AG08396 (cell line): ENCODE results near the gene PSMA5.
A peak's percentile ranks its signal among the peaks of the same experiment; 100 is the strongest.
"Not testable (repeated sequence)": the region's sequence is repeated elsewhere in the genome, so short reads cannot be mapped to it uniquely, and the experiment has no call there.

ENCODE experiments used
- DNase-seq: peaks from one replicate; pipeline ENCODE4 v3.0.0; 2012; ENCODE audit warnings: low spot score, mixed read lengths

PSMA5 gene

DNA sequence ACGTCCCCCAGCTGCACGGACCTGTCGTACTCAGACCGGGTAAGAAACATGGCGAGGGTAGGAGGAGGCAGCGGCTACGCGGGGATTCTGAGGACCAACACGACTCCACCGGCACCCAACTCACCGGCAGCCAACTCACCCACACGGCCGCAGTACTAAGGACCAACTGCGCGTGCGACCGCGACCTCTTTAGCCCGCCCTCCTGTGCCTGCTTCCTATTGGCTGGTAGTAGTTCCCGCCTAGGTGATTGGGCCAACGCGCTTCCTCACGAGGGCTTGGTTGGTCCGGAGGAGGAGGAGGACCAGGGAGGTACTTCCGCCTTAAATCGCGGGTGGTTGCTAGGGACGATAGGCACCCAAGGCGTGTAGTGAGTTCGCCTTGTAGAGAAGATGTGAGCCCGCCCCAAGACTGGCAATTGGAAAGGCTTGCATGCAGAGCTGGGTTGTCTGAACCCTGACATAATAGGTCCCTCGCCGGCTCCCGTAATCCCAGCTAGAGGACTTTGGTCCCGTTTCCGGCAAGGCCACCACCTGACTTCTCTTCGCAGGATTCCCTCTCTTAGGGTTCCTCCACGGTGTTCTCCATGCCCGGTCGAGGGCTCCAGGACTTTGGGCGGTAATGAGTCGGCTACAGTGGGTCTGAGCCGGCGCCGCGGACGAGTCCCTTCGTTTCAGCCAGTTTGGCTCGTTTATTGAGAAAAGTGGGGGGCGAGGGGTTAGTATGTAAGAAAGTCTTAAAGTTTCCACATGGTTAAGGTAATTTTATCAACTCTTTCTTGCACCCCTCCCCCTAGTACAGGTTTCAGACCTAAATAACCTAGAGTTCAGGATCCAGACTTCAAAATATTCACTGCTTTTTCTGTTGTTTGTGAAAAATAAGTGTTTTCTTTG lies at the start of gene PSMA5:
Gene PSMA5 (minus strand): TSS at position 168 of the 890 bp plus-strand sequence. CDS start 118 bp downstream, at position 50.
- peak; percentile 93 for DNase-seq

DNA sequence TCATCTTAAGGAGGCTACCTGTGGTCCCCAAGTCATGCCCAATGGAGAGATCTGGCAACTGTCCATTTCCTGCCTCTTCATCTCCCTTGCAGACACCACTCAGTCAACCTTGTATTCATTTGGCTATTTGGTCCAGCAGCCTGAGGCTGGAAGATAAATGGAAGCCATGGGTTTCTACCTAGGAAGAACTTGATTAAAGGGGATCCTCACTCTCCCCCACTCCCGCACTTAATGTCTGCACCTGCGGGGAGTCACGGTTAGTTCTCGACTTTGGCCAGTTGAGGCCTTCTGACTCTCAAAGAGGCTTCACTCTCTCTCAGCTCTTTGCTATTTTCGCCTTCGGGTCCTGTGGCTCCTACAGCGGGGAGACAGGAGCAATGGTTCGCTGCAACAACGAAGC lies 49.0 kb upstream of the PSMA5 start:
- DNase-seq = no peak

DNA sequence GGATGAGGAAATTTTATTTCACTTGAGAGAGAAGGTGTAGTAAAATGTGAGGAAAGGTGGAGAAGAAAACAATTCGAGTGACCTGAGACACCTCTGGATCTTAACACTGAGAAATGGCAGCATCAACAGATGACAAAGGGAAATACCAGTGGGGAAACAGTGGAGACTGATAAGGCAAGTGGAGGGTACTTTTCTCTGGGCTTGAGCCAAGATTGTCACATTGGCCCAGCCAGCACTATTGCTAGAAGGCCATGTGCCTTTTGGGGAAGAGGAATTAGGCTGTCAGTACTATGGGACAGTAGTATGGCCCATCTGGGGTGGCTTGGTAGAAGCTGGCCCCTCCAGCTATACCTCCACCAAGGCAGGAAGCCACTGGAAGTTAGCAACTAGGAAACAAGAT lies 48.4 kb upstream of the PSMA5 start:
- DNase-seq = no peak

DNA sequence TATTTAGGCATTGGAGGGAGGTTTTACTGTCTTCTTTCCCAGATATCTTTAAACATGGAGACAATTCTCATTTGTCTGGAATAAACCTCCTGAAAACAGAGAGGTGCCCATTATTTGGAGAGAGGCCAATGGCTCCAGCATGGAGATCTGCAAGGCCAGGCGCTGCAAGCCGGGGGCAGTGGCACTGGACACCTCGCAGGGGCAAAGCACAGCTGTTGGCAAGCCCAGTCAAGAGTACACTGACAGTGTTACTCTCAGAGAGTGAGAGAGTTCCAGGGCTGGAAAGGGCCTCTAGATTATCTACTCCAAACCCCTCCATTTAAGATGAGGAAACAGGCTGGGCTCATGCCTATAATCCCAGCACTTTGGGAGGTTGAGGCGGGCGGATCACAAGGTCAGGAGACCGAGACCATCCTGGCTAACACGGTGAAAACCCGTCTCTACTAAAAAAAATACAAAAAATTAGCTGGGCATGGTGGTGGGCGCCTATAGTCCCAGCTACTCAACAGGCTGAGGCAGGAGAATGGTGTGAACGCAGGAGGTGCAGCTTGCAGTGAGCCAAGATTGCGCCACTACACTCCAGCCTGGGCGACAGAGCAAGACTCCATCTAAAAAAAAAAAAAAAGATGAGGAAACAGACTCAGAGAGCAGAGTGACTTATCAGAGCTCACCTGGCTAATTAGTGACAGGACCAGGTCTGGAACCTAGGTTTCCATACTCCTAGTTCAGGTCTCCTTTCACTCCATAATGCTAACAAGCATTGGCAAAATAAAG lies 47.2 kb upstream of the PSMA5 start:
- DNase-seq = not testable (repeated sequence)

DNA sequence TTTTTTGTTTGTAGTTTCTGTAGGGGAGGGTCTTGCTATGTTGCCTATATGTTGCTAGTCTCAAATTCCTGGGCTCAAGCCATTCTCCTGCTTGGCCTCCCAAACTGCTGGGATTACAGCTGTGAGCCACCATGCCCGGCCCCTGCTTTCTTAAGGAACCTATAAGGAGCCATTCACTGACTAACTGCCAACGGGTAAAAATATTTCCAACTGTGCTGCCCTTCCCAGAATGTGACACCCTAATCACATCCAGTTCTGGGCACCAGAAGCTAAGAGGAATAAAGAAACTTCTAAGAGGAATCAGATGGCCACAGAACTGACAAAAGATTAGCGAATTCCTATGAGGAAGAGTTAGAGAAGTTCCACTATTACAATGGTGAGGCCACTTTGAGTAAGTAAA lies 46.5 kb upstream of the PSMA5 start:
- DNase-seq = no peak

DNA sequence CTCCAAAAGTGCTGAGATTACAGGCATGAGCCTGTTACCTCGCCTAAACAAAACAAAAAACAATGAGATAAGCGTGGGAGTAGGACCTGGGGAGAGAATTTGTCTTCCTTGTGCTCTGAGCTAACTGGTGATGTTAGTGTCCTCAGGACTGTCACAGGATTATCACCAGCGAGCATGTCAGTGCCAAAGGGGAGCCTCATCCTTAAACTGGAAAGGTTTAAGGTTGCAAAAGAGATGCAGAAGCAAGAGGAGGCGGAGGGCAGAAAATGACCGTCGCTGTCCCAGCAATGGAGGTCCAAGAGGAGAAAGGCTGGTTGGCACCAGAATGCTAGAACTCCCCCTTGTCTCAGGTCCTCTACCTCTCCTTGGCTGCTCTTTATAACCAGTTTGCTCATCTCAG lies 44.0 kb upstream of the PSMA5 start:
- peak; percentile 1 for DNase-seq

DNA sequence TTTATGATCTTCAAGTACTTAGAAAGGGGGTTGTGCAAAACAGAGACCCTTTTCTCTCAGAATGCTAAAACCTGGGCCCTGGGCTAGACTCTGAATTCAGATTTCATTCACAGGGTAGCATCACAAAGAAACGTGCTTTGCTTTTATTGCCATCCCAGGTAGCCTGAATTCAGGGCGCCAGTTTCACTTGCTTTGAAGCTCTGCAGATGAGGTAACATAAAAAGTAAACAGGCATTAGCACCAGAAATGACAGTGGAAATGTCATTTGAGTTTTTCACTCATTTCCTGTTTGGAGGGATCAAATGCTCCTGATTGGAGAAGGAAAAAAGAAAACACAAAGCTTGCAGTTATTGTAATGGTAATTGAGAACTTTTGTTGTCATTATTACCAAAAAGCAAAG lies 42.7 kb upstream of the PSMA5 start:
- DNase-seq = no peak

DNA sequence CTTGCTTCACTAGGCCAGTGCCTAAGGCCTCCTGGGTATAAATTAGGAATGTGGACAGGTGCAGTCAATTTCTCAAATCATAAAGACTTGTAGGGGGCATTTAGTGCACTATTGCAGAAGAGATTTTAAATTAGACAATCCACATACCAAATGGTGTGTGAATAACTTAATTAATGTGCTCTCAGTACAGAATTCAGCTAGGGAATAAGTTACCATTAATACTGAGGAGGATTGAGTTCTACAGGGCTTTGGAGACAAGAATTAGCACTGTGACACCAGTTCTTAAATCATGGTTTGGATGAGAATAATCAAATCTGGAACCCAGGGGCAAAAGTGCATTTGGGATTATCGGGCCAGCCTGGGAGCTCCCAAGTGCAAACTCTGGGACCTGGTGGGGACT lies 41.8 kb upstream of the PSMA5 start:
- DNase-seq = no peak

DNA sequence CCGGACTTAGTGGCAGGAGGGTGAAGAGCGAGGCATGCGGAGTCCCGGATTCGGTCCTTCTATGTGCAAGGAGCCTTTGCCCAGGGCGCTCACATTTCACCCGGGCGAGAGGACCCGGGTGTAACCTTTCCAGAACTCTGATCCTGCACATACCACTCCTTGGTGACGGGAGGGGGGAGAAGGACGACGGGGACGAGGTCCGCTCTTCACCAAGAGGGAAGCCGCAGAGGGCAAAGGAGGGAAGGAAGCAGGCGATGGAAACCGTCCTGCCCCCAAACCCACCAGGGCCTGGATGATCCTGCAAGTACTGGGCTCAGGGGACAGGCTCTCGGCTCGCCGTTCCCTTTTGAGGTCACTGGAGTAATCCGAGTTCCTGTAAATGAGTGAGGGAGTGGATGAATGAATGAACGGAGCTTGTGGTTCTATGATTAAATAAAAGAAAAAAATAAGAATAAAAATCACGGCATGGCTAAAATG lies 41.1 kb upstream of the PSMA5 start:
- no peak for DNase-seq

DNA sequence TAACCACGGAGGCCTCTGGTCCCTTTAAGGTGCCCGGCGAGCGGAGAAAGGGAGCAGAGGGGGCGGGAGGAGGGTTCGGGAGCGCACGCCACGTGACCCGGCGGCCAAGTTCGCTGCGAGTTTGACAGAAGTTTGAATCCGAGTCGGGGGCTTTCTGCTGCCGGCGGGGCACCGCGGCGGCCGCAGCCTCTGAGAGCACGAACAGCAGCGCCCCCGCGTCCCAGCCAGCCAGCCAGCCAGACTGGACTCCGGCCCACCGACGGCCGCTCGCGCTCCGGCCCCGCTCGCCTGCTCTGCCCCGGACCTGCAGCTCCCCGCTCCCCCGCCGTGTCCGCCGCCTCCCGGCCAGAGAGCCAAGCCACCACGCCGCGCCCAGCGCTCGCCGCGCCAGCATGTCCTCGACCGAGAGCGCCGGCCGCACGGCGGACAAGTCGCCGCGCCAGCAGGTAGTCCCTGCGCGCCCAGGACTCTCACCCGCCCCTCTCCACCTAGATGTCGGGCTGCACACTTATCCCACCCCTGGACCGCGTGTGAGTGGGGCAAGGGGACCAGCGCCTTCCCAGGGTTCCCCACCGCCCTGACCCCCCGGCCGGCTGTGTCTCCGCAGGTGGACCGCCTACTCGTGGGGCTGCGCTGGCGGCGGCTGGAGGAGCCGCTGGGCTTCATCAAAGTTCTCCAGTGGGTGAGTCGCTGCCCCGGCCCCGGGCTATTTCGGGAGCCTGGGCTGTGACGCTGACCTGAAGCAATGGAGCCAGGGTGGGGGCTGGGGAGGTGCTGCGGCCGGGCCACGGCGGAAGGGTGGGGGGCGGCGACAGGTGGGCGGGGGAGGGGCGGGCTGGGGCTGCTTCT lies 40.4 kb upstream of the PSMA5 start, which contains the start of gene SYPL2:
Gene SYPL2 (plus strand): TSS at position 95 of the 849 bp plus-strand sequence. CDS start 298 bp downstream, at position 393.
- peak; percentile 70 for DNase-seq

DNA sequence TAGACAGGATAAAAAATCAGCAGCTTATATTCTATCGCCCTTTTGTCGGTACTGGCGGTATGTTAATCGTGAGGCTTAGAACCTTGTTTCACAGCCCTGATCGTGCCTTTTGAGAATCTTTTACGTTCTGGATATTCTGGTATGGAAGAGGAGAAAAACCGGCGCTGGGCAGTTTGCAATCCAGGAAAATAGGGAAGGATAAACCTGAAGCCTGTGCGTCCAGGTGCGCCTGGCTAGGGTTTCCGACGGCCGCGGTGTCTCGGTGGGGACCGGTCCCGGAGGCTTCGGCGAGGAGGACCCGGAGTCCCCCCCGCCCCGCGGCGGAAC lies 39.8 kb upstream of the PSMA5 start:
- DNase-seq = no peak

DNA sequence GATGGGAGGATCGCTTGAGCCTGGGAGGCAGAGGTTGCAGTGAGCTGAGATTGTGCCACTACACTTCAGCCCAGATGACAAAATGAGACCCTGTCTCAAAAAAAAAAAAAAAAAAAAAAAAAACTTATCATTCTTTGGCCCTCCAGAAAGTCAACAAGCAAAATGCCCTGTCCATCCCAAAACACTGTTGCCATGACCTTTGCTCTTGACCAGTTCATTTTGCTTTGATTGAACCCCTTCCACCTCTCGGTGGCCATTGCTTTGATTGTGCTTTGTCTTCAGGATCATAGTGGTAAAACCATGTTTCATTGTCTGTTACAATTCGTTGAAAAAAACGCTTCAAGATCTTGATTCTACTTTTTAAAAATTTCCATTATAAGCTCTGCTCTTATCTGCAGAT lies 31.6 kb upstream of the PSMA5 start:
- no peak for DNase-seq

DNA sequence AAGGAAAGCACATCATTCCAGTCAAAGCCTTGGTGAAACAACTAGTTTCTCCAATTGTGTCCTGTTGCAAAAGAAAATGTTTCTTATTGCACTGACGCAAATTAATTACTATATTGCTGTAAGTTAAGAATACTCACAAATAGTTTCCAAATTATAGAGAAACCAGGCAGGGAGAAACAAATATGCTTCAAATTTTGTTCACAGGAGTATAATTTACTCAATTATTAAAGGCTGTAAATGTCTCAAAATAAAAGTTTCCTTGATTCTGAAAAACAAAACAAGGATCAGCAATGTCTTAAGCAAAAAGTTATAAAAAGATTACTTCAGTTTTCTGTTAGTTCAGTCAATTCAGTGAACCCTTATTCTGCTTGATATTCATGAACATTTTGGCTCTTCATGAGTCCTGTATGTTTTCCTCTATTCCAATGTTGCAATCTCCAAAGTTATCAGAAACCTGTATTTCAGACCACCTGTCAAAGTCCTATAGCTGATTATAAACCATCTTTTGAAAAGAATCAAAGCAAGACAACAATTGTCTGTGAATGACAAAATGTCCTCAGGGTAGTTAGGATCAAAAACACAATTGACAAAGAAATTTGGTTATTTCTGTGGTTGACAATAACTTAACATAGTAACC lies 28.4 kb upstream of the PSMA5 start:
- no peak for DNase-seq

DNA sequence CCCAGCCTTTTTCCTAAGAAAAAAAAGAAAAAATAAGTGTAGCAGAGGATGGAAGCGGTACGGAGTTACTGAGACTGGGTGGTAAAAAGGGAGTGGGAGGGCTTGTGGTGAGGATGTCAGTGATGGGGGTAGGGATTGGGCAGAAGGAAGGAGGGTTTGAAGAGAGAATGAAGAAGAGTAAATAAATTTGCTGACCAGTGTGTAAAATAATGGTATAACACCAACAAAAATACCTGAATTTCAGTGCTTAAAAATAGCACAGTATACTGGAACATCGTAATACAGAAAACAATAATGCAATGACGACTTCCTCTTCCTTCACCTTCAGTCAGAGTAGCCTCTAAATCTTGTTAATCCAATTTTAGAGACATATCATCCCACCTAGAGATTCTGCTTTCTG lies 21.3 kb upstream of the PSMA5 start:
- no peak for DNase-seq

DNA sequence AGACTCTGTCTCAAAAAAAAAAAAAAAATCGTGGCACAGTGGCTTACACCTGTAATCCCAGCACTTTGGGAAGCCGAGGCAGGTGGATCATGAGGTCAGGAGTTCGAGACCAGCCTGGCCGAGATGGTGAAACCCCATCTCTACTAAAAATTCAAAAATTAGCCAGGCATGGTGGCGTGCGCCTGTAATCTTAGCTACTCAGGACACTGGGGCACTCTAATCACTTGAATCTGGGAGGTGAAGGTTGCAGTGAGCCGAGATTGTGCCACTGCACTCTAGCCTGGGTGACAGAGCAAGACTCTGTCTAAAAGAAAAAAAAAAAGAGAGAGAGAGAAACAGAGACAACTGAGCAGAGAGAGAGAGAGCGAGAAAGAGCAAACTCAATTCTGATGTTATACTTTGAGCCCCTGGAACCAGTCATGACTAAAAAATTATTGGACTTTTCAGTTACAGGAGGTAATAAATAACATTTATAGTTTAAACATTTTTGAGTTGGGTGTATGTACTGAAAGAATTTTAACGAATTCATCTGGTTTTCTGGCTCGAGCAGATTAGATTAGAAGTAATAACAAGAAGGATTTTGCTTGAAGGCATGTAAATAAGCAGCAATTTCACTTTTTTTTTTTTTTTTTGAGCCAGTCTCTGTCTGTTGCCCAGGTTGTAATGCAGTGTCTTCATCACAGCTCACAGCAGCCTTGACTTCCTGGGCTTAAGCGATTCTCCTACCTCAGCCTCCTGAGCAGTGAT lies 19.9 kb upstream of the PSMA5 start:
- not testable (repeated sequence) for DNase-seq

DNA sequence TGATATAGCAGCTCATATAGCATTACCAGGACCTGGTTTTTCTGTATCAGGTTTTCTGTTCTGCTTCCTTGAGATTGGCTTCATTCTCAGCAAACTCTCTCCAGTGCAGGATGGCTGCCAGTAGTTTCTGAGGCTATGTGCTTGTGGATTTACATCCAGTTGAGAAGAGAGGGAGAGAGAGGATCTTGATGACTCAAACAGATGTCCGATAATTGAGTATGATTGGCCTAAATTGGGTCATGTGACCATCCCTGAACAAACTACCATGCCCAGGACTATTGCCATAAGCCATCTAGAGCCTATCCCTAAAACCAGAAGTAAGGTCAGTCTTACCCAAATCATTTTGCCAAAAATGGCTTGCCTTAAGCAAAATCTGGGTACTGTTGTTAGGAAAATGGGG lies 18.1 kb upstream of the PSMA5 start:
- no peak for DNase-seq

DNA sequence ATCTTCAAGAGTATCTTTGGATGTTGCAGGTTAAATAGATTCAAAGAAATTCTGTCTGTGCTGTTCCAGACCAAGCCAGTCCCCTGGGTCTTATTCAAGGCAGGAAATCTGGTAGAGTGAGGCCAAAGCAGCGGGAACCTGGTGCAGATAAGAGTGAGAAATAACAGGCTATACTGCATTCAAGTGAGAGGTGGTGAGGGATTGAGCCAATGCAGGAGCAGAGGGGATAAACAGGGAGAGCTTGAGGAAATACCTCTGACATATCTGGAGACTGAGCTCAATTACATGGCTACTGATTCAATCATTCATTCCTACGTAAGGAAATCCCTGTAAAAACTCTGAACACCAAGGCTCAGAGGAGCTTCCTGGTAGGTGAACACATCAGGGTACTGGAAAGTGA lies 17.2 kb upstream of the PSMA5 start:
- no peak for DNase-seq

DNA sequence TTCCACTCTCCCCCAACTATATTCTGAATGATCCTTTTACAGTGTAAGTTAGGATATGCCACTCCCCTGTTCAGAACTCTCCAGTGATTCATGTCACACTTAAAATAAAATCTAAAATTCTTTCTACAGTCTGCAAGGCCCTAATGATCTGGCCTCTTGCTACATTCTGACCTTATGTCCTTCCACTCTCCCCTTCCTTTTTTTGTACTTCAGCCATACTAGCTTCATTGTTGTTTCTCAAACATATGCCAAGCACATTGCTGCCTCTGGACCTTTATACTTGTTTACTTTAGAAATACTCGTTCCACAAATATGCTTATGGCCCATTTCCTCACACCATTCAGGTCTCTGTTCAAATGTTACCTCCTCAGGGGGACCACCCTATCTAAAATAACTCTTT lies 14.8 kb upstream of the PSMA5 start:
- no peak for DNase-seq

DNA sequence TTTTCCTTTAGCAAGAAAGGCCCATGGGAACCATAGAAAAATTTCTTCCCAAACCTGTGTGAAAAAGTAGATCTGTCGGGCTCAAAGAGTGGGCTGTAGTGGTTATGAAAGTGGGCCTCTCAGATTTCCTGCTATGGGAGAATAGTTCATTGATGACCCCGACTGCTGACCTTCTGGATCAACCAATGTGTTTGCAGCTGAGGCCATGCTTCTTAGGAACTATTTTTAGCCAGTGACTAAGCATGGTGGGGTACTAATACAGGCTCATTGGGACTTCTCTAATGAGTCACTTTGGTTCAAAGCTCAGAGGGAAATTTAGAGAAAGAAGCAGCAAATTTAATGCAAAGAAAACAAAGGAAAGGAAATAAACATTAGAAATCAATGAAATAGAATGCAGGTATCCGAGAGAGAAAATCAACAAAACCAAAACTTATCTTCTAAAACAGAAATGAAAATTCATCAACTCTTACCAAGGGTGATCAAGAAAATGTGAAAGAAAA lies 12.6 kb upstream of the PSMA5 start:
- DNase-seq = peak; percentile 76

DNA sequence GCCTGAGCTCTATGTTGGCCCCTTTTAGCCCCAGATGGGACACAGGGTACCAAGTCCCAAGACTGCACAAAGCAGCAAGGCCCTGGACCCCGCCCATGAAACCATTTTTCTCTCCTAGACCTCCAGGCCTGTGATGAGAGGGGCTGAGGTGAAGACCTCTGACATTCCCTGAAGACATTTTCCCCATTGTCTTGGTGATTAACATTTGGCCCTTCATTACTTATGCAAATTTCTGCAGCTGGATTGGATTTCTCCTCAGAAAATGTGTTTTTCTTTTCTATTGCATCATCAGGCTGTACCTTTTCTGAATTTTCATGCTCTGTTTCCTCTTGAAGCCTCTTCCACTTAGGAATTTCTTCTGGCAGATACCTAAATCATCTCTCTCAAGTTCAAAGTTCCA lies 8.2 kb upstream of the PSMA5 start:
- no peak for DNase-seq

DNA sequence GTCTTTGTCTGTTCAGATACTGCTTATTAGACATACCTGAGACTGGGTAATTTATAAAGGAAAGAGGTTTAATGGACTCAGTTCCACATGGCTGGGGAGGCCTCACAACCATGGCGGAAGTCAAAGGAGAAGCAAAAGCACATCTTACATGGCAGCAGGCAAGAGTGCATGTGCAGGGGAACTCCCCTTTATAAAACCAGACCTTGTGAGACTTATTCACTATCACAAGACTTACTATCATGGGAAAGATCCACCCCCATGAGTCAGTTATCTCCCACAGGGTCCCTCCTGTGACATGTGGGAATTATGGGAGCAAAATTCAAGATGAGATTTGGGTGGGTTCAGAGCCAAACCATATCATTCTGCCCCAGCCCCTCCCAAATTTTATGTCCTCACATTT lies 7.1 kb upstream of the PSMA5 start:
- DNase-seq = no peak
